ENCODE data around the gene APOL1.

Gene APOL1

GRCh38 chr22:36301851-36302250 is 48.9 kb downstream of the APOL1 start:
- Histone ChIP-seq H3K4me1 (ENCODE audit: control insufficient read depth, insufficient read depth, low read length) (no peaks in the 10 kb centered on the region), H3K9me3 (ENCODE audit: control insufficient read depth, insufficient read depth, low read depth, low read length) (no peaks in the 10 kb centered on the region), H3K36me3 (ENCODE audit: control insufficient read depth, insufficient read depth, low read length) (peaks cover 100% of the 10 kb centered on the region), H3K27ac (ENCODE audit: low read depth, low read length) (no peak overlapping the region), H3K4me3 (ENCODE audit: low read depth, low read length) (no peak overlapping the region), H3K9ac (ENCODE audit: low read length) (no peak overlapping the region), H3K27me3 (ENCODE audit: control insufficient read depth, insufficient read depth, low read length) (no peaks in the 10 kb centered on the region)

GRCh38 chr22:36302439-36303114 is 49.6 kb downstream of the APOL1 start:
- no peak overlapping the region for H3K9ac ChIP-seq (ENCODE audit: low read length)
- H3K4me3 ChIP-seq (ENCODE audit: low read depth, low read length) = no peak overlapping the region
- H3K27me3 ChIP-seq (ENCODE audit: control insufficient read depth, insufficient read depth, low read length) = no peaks in the 10 kb centered on the region
- no peak overlapping the region for H3K27ac ChIP-seq (ENCODE audit: low read depth, low read length)
- peaks cover 99% of the 10 kb centered on the region for H3K36me3 ChIP-seq (ENCODE audit: control insufficient read depth, insufficient read depth, low read length)
- H3K4me1 ChIP-seq (ENCODE audit: control insufficient read depth, insufficient read depth, low read length) = no peaks in the 10 kb centered on the region
- H3K9me3 ChIP-seq (ENCODE audit: control insufficient read depth, insufficient read depth, low read depth, low read length) = no peaks in the 10 kb centered on the region

- no peak overlapping the region for H3K27ac ChIP-seq (ENCODE audit: low read depth, low read length)
- no peak overlapping the region for H3K4me3 ChIP-seq (ENCODE audit: low read depth, low read length)
- no peaks in the 10 kb centered on the region for H3K27me3 ChIP-seq (ENCODE audit: control insufficient read depth, insufficient read depth, low read length)
- peaks cover 99% of the 10 kb centered on the region for H3K36me3 ChIP-seq (ENCODE audit: control insufficient read depth, insufficient read depth, low read length)
- H3K9me3 ChIP-seq (ENCODE audit: control insufficient read depth, insufficient read depth, low read depth, low read length) = no peaks in the 10 kb centered on the region
- no peak overlapping the region for H3K9ac ChIP-seq (ENCODE audit: low read length)
- H3K4me1 ChIP-seq (ENCODE audit: control insufficient read depth, insufficient read depth, low read length) = no peaks in the 10 kb centered on the region
These were observed 50.2 kb downstream of the APOL1 start for GRCh38 chr22:36303115-36303467.

- Histone ChIP-seq H3K36me3 (ENCODE audit: control insufficient read depth, insufficient read depth, low read length) (peaks cover 98% of the 10 kb centered on the region), H3K9me3 (ENCODE audit: control insufficient read depth, insufficient read depth, low read depth, low read length) (no peaks in the 10 kb centered on the region), H3K27ac (ENCODE audit: low read depth, low read length) (no peak overlapping the region), H3K4me1 (ENCODE audit: control insufficient read depth, insufficient read depth, low read length) (no peaks in the 10 kb centered on the region), H3K9ac (ENCODE audit: low read length) (no peak overlapping the region), H3K4me3 (ENCODE audit: low read depth, low read length) (no peak overlapping the region), H3K27me3 (ENCODE audit: control insufficient read depth, insufficient read depth, low read length) (no peaks in the 10 kb centered on the region)
These were observed 50.9 kb downstream of the APOL1 start for GRCh38 chr22:36303874-36304273.

GRCh38 chr22:36304429-36304828 is 51.5 kb downstream of the APOL1 start:
- Histone ChIP-seq H3K9ac (ENCODE audit: low read length) (no peak overlapping the region), H3K36me3 (ENCODE audit: control insufficient read depth, insufficient read depth, low read length) (peaks cover 98% of the 10 kb centered on the region), H3K4me1 (ENCODE audit: control insufficient read depth, insufficient read depth, low read length) (no peaks in the 10 kb centered on the region), H3K27ac (ENCODE audit: low read depth, low read length) (no peak overlapping the region), H3K27me3 (ENCODE audit: control insufficient read depth, insufficient read depth, low read length) (no peaks in the 10 kb centered on the region), H3K4me3 (ENCODE audit: low read depth, low read length) (no peak overlapping the region), H3K9me3 (ENCODE audit: control insufficient read depth, insufficient read depth, low read depth, low read length) (no peaks in the 10 kb centered on the region)

GRCh38 chr22:36305813-36306212 is 52.9 kb downstream of the APOL1 start:
- H3K4me1 ChIP-seq (ENCODE audit: control insufficient read depth, insufficient read depth, low read length) = no peaks in the 10 kb centered on the region
- no peaks in the 10 kb centered on the region for H3K27me3 ChIP-seq (ENCODE audit: control insufficient read depth, insufficient read depth, low read length)
- H3K4me3 ChIP-seq (ENCODE audit: low read depth, low read length) = no peak overlapping the region
- no peak overlapping the region for H3K27ac ChIP-seq (ENCODE audit: low read depth, low read length)
- H3K9me3 ChIP-seq (ENCODE audit: control insufficient read depth, insufficient read depth, low read depth, low read length) = no peaks in the 10 kb centered on the region
- peaks cover 97% of the 10 kb centered on the region for H3K36me3 ChIP-seq (ENCODE audit: control insufficient read depth, insufficient read depth, low read length)
- H3K9ac ChIP-seq (ENCODE audit: low read length) = no peak overlapping the region

GRCh38 chr22:36306227-36306626 is 53.3 kb downstream of the APOL1 start:
- H3K27me3 ChIP-seq (ENCODE audit: control insufficient read depth, insufficient read depth, low read length) = no peaks in the 10 kb centered on the region
- H3K4me1 ChIP-seq (ENCODE audit: control insufficient read depth, insufficient read depth, low read length) = no peaks in the 10 kb centered on the region
- no peak overlapping the region for H3K4me3 ChIP-seq (ENCODE audit: low read depth, low read length)
- no peak overlapping the region for H3K27ac ChIP-seq (ENCODE audit: low read depth, low read length)
- H3K9ac ChIP-seq (ENCODE audit: low read length) = no peak overlapping the region
- H3K9me3 ChIP-seq (ENCODE audit: control insufficient read depth, insufficient read depth, low read depth, low read length) = no peaks in the 10 kb centered on the region
- peaks cover 97% of the 10 kb centered on the region for H3K36me3 ChIP-seq (ENCODE audit: control insufficient read depth, insufficient read depth, low read length)

GRCh38 chr22:36308880-36309279 is 55.9 kb downstream of the APOL1 start:
- H3K36me3 ChIP-seq (ENCODE audit: control insufficient read depth, insufficient read depth, low read length) = peaks cover 95% of the 10 kb centered on the region
- no peak overlapping the region for H3K4me3 ChIP-seq (ENCODE audit: low read depth, low read length)
- no peaks in the 10 kb centered on the region for H3K27me3 ChIP-seq (ENCODE audit: control insufficient read depth, insufficient read depth, low read length)
- H3K9me3 ChIP-seq (ENCODE audit: control insufficient read depth, insufficient read depth, low read depth, low read length) = no peaks in the 10 kb centered on the region
- H3K4me1 ChIP-seq (ENCODE audit: control insufficient read depth, insufficient read depth, low read length) = no peaks in the 10 kb centered on the region
- H3K9ac ChIP-seq (ENCODE audit: low read length) = no peak overlapping the region
- no peak overlapping the region for H3K27ac ChIP-seq (ENCODE audit: low read depth, low read length)

- Histone ChIP-seq H3K27ac (ENCODE audit: low read depth, low read length) (no peak overlapping the region), H3K4me3 (ENCODE audit: low read depth, low read length) (no peak overlapping the region), H3K36me3 (ENCODE audit: control insufficient read depth, insufficient read depth, low read length) (peaks cover 92% of the 10 kb centered on the region)
These were observed 58.6 kb downstream of the APOL1 start for GRCh38 chr22:36311386-36312085.

GRCh38 chr22:36315325-36315724 is 62.4 kb downstream of the APOL1 start:
- Histone ChIP-seq H3K9me3 (ENCODE audit: control insufficient read depth, insufficient read depth, low read depth, low read length) (no peaks in the 10 kb centered on the region), H3K4me1 (ENCODE audit: control insufficient read depth, insufficient read depth, low read length) (no peaks in the 10 kb centered on the region), H3K4me3 (ENCODE audit: low read depth, low read length) (no peak overlapping the region), H3K27ac (ENCODE audit: low read depth, low read length) (no peak overlapping the region), H3K36me3 (ENCODE audit: control insufficient read depth, insufficient read depth, low read length) (peaks cover 94% of the 10 kb centered on the region), H3K27me3 (ENCODE audit: control insufficient read depth, insufficient read depth, low read length) (no peaks in the 10 kb centered on the region), H3K9ac (ENCODE audit: low read length) (no peak overlapping the region)

More at GRCh38 chr22:36311386-36312085, 58.6 kb downstream of the APOL1 start:
- Histone ChIP-seq H3K27me3 (ENCODE audit: control insufficient read depth, insufficient read depth, low read length) (no peaks in the 10 kb centered on the region), H3K9ac (ENCODE audit: low read length) (no peak overlapping the region), H3K9me3 (ENCODE audit: control insufficient read depth, insufficient read depth, low read depth, low read length) (no peaks in the 10 kb centered on the region), H3K4me1 (ENCODE audit: control insufficient read depth, insufficient read depth, low read length) (no peaks in the 10 kb centered on the region)

- peaks cover 93% of the 10 kb centered on the region for H3K36me3 ChIP-seq (ENCODE audit: control insufficient read depth, insufficient read depth, low read length)
- no peak overlapping the region for H3K9ac ChIP-seq (ENCODE audit: low read length)
- no peak overlapping the region for H3K27ac ChIP-seq (ENCODE audit: low read depth, low read length)
These were observed 63.5 kb downstream of the APOL1 start for GRCh38 chr22:36316419-36316818.

More at GRCh38 chr22:36316419-36316818, 63.5 kb downstream of the APOL1 start:
- Histone ChIP-seq H3K27me3 (ENCODE audit: control insufficient read depth, insufficient read depth, low read length) (no peaks in the 10 kb centered on the region), H3K4me1 (ENCODE audit: control insufficient read depth, insufficient read depth, low read length) (no peaks in the 10 kb centered on the region), H3K4me3 (ENCODE audit: low read depth, low read length) (no peak overlapping the region), H3K9me3 (ENCODE audit: control insufficient read depth, insufficient read depth, low read depth, low read length) (no peaks in the 10 kb centered on the region)

Data from HUES6 (cell line).